ENCODE data around the gene PCMT1. TPM values are rescaled to one million over a fixed set of nuclear protein-coding genes. Genes with fewer than 3 reads are reported as not detected.
"Not testable (repeated sequence)": the region's sequence is repeated elsewhere in the genome, so short reads cannot be mapped to it uniquely, and the experiment has no call there.

Gene PCMT1
- total and polyA plus RNA-seq, 2 of the 13 experiments (the other 11 are each of a cell fraction or from before 2014, with no cell fraction given), result 112 to 169 TPM

- TF ChIP-seq SMYD3 (CRISPR knock-in tag; IDR thresholded peaks at IDR 0.05), result peak; percentile 19; the same call in 1 of the 2 replicates
- TF ChIP-seq HMGXB3 (CRISPR knock-in tag; IDR thresholded peaks at IDR 0.05; ENCODE audit: borderline replicate concordance), result peak; percentile 63; the same call in 1 of the 2 replicates
- 0 out of 2 replicates have a peak, but pooled peaks have one; percentile 7 for TF ChIP-seq KLF11 (CRISPR knock-in tag; IDR thresholded peaks at IDR 0.05)
- TF ChIP-seq ZNF160 (CRISPR knock-in tag; IDR thresholded peaks at IDR 0.05), result peak; percentile 26; the same call in 1 of the 2 replicates
- TF ChIP-seq ELF1 (CRISPR knock-in tag; IDR thresholded peaks at IDR 0.05), result peak; percentile 2
- TF ChIP-seq RARA (CRISPR knock-in tag; IDR thresholded peaks at IDR 0.05), result peak; percentile 31; the same call in 1 of the 2 replicates
- TF ChIP-seq ARID2 (CRISPR knock-in tag; IDR thresholded peaks at IDR 0.05; ENCODE audit: borderline replicate concordance), result peak; percentile 54; the same call in 1 of the 2 replicates
- TF ChIP-seq ZSCAN9 (CRISPR knock-in tag; IDR thresholded peaks at IDR 0.05; ENCODE audit: borderline replicate concordance), result peak; percentile 19; the same call in 1 of the 2 replicates
- TF ChIP-seq ZHX2 (IDR thresholded peaks at IDR 0.05; ENCODE audit: low read depth), result 0 out of 2 replicates have a peak, but pooled peaks have one; percentile 37
- not testable (repeated sequence) for TF ChIP-seq ZHX2 (CRISPR knock-in tag; IDR thresholded peaks at IDR 0.05; ENCODE audit: borderline replicate concordance)
- 0 out of 2 replicates have a peak, but pooled peaks have one; percentile 69 for TF ChIP-seq ZBTB25 (CRISPR knock-in tag; IDR thresholded peaks at IDR 0.05)
- peak; percentile 50; the same call in 1 of the 2 replicates for TF ChIP-seq GABPA (IDR thresholded peaks at IDR 0.05; ENCODE audit: low read depth, low read length)
- peak; percentile 64; the same call in 1 of the 2 replicates for TF ChIP-seq GABPA (CRISPR knock-in tag; IDR thresholded peaks at IDR 0.05; ENCODE audit: low read depth)
- TF ChIP-seq ZNF329 (CRISPR knock-in tag; IDR thresholded peaks at IDR 0.05; ENCODE audit: low read depth), result 0 out of 2 replicates have a peak, but pooled peaks have one; percentile 5
- TF ChIP-seq ZNF766 (CRISPR knock-in tag; IDR thresholded peaks at IDR 0.05; ENCODE audit: borderline replicate concordance), result 0 out of 2 replicates have a peak, but pooled peaks have one; percentile 13
- TF ChIP-seq, protein P1, sequence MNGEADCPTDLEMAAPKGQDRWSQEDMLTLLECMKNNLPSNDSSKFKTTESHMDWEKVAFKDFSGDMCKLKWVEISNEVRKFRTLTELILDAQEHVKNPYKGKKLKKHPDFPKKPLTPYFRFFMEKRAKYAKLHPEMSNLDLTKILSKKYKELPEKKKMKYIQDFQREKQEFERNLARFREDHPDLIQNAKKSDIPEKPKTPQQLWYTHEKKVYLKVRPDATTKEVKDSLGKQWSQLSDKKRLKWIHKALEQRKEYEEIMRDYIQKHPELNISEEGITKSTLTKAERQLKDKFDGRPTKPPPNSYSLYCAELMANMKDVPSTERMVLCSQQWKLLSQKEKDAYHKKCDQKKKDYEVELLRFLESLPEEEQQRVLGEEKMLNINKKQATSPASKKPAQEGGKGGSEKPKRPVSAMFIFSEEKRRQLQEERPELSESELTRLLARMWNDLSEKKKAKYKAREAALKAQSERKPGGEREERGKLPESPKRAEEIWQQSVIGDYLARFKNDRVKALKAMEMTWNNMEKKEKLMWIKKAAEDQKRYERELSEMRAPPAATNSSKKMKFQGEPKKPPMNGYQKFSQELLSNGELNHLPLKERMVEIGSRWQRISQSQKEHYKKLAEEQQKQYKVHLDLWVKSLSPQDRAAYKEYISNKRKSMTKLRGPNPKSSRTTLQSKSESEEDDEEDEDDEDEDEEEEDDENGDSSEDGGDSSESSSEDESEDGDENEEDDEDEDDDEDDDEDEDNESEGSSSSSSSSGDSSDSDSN (CRISPR knock-in tag; IDR thresholded peaks at IDR 0.05), result peak; percentile 71; the same call in 1 of the 2 replicates
Measured at GRCh38 chr6:149749082-149749593, 403 bp upstream of the PCMT1 start (continued).
